Mesenchymal stem cell (in vitro differentiated cells and primary cell): ENCODE results near the gene TM7SF2.

Source experiments
- DNase-seq: peaks from one replicate; pipeline ENCODE4 v3.0.0-alpha.2; 2013
- H2AFZ ChIP-seq: one replicate; pipeline ENCODE4 v1.6.1; 2013; ENCODE audit warnings: low read depth, mild to moderate bottlenecking, control low read depth, inconsistent platforms, low read length, moderate library complexity
- H2AK5ac ChIP-seq: 2 replicates; pipeline ENCODE4 v1.6.1; 2013; ENCODE audit warnings: low read length, moderate library complexity, mild to moderate bottlenecking, inconsistent platforms; ENCODE audit not compliant: severe bottlenecking
- H2BK120ac ChIP-seq: one replicate; pipeline ENCODE4 v1.6.1; 2013; ENCODE audit warnings: low read depth, mild to moderate bottlenecking, inconsistent platforms, low read length, moderate library complexity
- H2BK12ac ChIP-seq, 2 experiments: one replicate each; pipeline ENCODE4 v1.6.1; 2013; ENCODE audit warnings: inconsistent platforms in 2 of 2, low read length in 2 of 2, mild to moderate bottlenecking in 2 of 2, moderate library complexity in 2 of 2, control low read depth in 1 of 2
- H2BK15ac ChIP-seq: one replicate; pipeline ENCODE4 v1.6.1; 2013; ENCODE audit warnings: mild to moderate bottlenecking, low read depth, inconsistent platforms; ENCODE audit not compliant: poor library complexity, severe bottlenecking
- H2BK5ac ChIP-seq: 2 replicates; pipeline ENCODE4 v1.6.1; 2013; ENCODE audit warnings: low read depth, mild to moderate bottlenecking, low read length, control low read depth, inconsistent platforms; ENCODE audit not compliant: poor library complexity, severe bottlenecking
- H3K14ac ChIP-seq, 2 experiments: one replicate each; pipeline ENCODE4 v1.6.1; 2013; ENCODE audit warnings: inconsistent platforms in 2 of 2, low read length in 2 of 2, control low read depth in 1 of 2, mild to moderate bottlenecking in 1 of 2, moderate library complexity in 1 of 2
- H3K18ac ChIP-seq, 2 experiments: one replicate each; pipeline ENCODE4 v1.6.1; 2013; ENCODE audit warnings: inconsistent platforms in 2 of 2, low read length in 2 of 2, control low read depth in 1 of 2, low read depth in 1 of 2, mild to moderate bottlenecking in 1 of 2
- H3K23ac ChIP-seq, 2 experiments: one replicate each; pipeline ENCODE4 v1.6.1; 2013; ENCODE audit warnings: inconsistent platforms in 2 of 2, low read length in 2 of 2, mild to moderate bottlenecking in 2 of 2, moderate library complexity in 2 of 2, control low read depth in 1 of 2
- H3K27ac ChIP-seq: 2 replicates; pipeline ENCODE4 v1.5.1; 2013; ENCODE audit warnings: mild to moderate bottlenecking, moderate library complexity, low read length, control low read depth, inconsistent platforms; ENCODE audit not compliant: poor library complexity, severe bottlenecking
- H3K27me3 ChIP-seq, 2 experiments: 2 replicates each; pipeline versions ENCODE4 v1.6.1 to v1.7.0; 2013; ENCODE audit warnings: low read length in 2 of 2, mild to moderate bottlenecking in 2 of 2, moderate library complexity in 2 of 2, control low read depth in 1 of 2, inconsistent platforms in 1 of 2; ENCODE audit not compliant: control insufficient read depth in 1 of 2, insufficient read depth in 1 of 2
- H3K36me3 ChIP-seq, 2 experiments: 2 replicates each; pipeline versions ENCODE4 v1.6.1 to v1.7.0; 2013; ENCODE audit warnings: low read length in 2 of 2, control low read depth in 1 of 2, inconsistent platforms in 1 of 2, low read depth in 1 of 2, mild to moderate bottlenecking in 1 of 2; ENCODE audit not compliant: insufficient read depth in 2 of 2, control insufficient read depth in 1 of 2
- H3K4ac ChIP-seq, 2 experiments: one replicate each; pipeline ENCODE4 v1.6.1; 2013; ENCODE audit warnings: inconsistent platforms in 2 of 2, low read length in 2 of 2, mild to moderate bottlenecking in 2 of 2, moderate library complexity in 2 of 2, control low read depth in 1 of 2, low read depth in 1 of 2
- H3K4me1 ChIP-seq: 2 replicates; pipeline ENCODE4 v1.6.1; 2013; ENCODE audit warnings: low read depth, low read length, control low read depth; ENCODE audit not compliant: control insufficient read depth, insufficient read depth
- H3K4me2 ChIP-seq: 2 replicates; pipeline ENCODE4 v1.6.1; 2013; ENCODE audit warnings: low read length, mild to moderate bottlenecking, inconsistent platforms; ENCODE audit not compliant: poor library complexity, severe bottlenecking
- H3K4me3 ChIP-seq, 2 experiments: 2 replicates each; pipeline versions ENCODE4 v1.5.1 to v1.7.0; 2013; ENCODE audit warnings: low read length in 2 of 2, mild to moderate bottlenecking in 2 of 2, control low read depth in 1 of 2, low read depth in 1 of 2; ENCODE audit not compliant: insufficient read depth in 1 of 2
- H3K79me1 ChIP-seq: replicated peaks from 2 replicates; pipeline ENCODE4 v1.6.1; 2013; ENCODE audit warnings: mild to moderate bottlenecking, control low read depth, low read length, inconsistent platforms; ENCODE audit not compliant: poor library complexity, severe bottlenecking
- H3K9ac ChIP-seq: 2 replicates; pipeline ENCODE4 v1.7.0; 2013; ENCODE audit warnings: mild to moderate bottlenecking, low read length, moderate library complexity
- H3K9me3 ChIP-seq: 2 replicates; pipeline ENCODE4 v1.7.0; 2013; ENCODE audit warnings: mild to moderate bottlenecking, low read length; ENCODE audit not compliant: control insufficient read depth
- H4K8ac ChIP-seq: one replicate; pipeline ENCODE4 v1.6.1; 2013; ENCODE audit warnings: inconsistent platforms, mild to moderate bottlenecking, low read length, moderate library complexity
- H4K91ac ChIP-seq: one replicate; pipeline ENCODE4 v1.6.1; 2013; ENCODE audit warnings: mild to moderate bottlenecking, low read length, inconsistent platforms
- WGBS: methylation state at CpG from one replicate; pipeline ENCODE4 v1.1.7; 2013; ENCODE audit warnings: mixed read lengths; 5-methylcytosine and 5-hydroxymethylcytosine counted together

TM7SF2 gene

DNA sequence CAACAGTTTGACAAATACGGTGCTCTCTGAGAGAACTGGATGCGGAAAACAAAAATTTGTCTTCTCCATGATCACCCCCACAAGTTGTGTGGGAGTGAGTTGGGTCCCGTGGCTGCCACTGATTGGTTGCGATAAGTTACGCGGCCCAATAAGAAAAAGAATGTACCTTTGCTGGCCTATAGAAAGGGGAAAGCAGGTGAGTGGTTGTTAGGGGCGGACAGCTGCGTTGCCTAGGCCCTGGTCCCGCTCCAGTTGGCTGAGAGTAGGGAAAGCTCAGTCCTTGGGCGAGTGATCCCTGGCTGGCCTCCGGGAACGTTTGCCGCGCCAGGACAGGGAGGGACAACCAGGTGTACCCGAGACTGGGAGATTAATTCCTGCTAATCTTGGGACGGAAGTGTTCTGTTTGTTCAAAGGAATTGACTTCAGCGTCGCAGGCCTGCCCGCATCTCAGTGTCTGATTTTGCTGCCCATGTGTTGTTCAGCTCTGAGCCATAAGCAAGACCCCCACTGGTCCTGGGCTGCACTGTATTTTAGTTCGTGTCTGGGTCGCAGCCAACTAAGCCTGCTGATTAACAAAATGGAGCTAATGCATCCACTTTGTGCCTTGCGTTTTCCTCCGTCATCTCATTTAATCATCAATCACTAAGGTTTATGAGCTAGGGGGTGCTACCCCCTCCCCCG, 23.4 kb downstream of the TM7SF2 start:
- no peak overlapping the region for H3K23ac ChIP-seq
- H3K18ac ChIP-seq: peak overlapping the region; percentile 13 to 88
- H3K4me1 ChIP-seq: peaks cover 23% of the 10 kb centered on the region
- H3K4me2 ChIP-seq: peak overlapping the region; percentile 91
- peak overlapping the region; percentile 94 for H3K27ac ChIP-seq
- H3K27me3 ChIP-seq: no peaks in the 10 kb centered on the region
- peak overlapping the region in 1 of 2 experiments; percentile 7 for H2BK12ac ChIP-seq
- peak overlapping the region; percentile 48 to 93 for H3K4me3 ChIP-seq
- peak overlapping the region; percentile 99 for H3K9ac ChIP-seq
- no peak overlapping the region for H2BK120ac ChIP-seq
- H3K4ac ChIP-seq: peak overlapping the region; percentile 72 to 78
- DNase-seq: peak; percentile 98
- H2AFZ ChIP-seq: peak overlapping the region; percentile 16
- H4K8ac ChIP-seq: peak overlapping the region; percentile 93
- WGBS: 6% methylated on average over 24 of the region's 24 CpGs
- peak overlapping the region; percentile 9 for H2AK5ac ChIP-seq
- H3K79me1 ChIP-seq: peaks cover 16% of the 10 kb centered on the region
- H2BK5ac ChIP-seq: peak overlapping the region; percentile 92
- no peak overlapping the region for H2BK15ac ChIP-seq
- H3K9me3 ChIP-seq: no peaks in the 10 kb centered on the region
- H3K14ac ChIP-seq: peak overlapping the region in 1 of 2 experiments; percentile 12
- H4K91ac ChIP-seq: peak overlapping the region; percentile 76
- peaks cover 28 to 29% of the 10 kb centered on the region in 2 experiments for H3K36me3 ChIP-seq

DNA sequence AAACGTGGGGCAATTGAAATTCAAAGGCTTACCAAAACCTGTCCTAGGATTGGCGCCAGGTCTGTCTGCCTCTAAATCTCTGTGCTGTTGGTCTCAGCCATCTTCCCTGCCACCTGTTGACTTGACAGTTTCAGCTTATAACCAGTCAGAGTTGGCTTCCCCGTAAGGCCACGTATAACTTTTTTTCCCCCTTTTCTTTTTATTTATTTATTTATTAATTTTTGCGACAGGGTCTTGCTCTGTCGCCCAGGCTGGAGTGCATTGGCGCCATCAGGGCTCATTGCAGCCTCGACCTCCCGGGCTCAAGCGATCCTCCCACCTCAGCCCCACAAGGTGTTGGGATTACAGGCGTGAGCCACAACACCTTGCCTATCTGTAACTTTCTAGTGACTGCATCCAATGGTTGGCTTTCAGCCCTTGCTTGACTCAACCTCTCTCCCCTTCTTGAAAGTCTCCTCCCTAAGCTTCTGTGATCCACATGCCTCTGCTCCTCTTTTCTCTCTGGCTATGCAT, 24.0 kb downstream of the TM7SF2 start:
- Histone ChIP-seq H3K9ac (peak overlapping the region; percentile 99), H2BK15ac (no peak overlapping the region), H2BK12ac (no peak overlapping the region), H3K4ac (no peak overlapping the region), H4K91ac (no peak overlapping the region), H3K4me1 (peaks cover 23% of the 10 kb centered on the region), H3K27ac (no peak overlapping the region), H3K9me3 (no peaks in the 10 kb centered on the region), H3K79me1 (peaks cover 14% of the 10 kb centered on the region), H3K4me2 (peak overlapping the region; percentile 91), H3K27me3 (no peaks in the 10 kb centered on the region), H4K8ac (peak overlapping the region; percentile 93), H3K18ac (no peak overlapping the region), H2AK5ac (no peak overlapping the region), H3K36me3 (peaks cover 22 to 24% of the 10 kb centered on the region in 2 experiments), H3K14ac (no peak overlapping the region), H2BK120ac (no peak overlapping the region), H2BK5ac (no peak overlapping the region), H3K4me3 (peak overlapping the region in 1 of 2 experiments; percentile 93), H3K23ac (no peak overlapping the region), H2AFZ (no peak overlapping the region)
- 63% methylated on average over 11 of the region's 11 CpGs for WGBS
- no peak for DNase-seq

DNA sequence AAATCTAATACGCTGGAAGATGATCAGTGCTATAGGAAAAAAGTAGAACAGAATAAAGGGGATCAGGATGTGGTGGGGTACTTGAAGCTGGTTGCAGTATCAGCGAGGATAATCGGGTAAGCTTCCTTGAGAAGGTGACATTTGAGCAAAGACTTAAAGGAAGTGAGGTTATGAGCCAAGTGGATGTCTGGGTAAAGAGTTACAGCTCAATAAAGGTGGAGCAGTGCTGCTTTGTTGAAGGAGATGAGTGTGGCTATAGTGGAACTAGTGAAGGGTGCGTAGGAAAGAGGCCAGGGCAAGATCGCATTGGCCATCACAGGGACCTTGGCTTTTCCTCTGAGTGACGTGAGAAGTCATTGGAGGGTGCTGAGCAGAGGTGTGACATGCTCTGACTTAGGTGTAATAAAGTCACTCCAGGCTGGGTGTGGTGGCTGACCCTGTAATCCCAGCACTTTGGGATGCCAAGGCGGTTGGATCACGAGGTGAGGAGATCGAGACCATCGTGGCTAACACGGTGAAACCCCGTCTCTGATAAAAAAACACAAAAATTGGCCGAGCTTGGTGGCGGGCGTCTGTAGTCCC, 24.9 kb downstream of the TM7SF2 start:
- H2BK15ac ChIP-seq: no peak overlapping the region

DNA sequence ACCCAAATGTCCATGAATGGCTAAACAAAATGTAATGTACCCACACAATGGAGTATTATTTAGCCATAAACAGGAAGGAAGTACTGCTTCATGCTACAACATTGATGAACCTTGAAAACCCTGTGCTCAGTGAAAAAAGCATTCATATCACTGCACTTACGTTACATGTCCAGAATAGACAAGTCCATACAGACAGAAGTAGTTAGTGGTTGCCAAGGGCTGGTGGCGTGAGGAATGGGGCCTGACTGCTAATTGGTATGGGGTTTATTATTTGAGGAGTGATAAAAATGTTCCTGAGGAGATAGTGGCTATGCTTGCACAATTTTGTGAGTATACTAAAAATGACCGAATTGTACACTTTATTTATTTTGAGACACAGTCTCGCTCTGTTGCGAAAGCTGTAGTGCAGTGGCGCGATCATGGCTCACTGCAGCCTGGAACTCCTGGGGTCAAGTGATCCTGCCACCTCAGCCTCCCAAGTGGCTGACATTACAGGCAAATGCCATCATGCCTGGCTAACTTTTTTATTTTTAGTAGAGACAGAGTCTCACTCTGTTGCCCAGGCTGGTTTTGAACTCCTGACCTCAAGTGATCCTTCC, 30.3 kb downstream of the TM7SF2 start:
- WGBS: 81% methylated on average over 6 of the region's 7 CpGs
- Histone ChIP-seq H3K36me3 (no peaks in the 10 kb centered on the region), H3K18ac (no peak overlapping the region), H2BK5ac (no peak overlapping the region), H3K4me1 (peaks cover 1% of the 10 kb centered on the region), H4K8ac (no peak overlapping the region), H4K91ac (no peak overlapping the region), H3K9me3 (peaks cover under 1% of the 10 kb centered on the region), H3K79me1 (no peaks in the 10 kb centered on the region), H3K27me3 (peaks cover 5 to 8% of the 10 kb centered on the region in 2 experiments), H3K9ac (no peak overlapping the region), H3K4me2 (no peak overlapping the region), H3K14ac (no peak overlapping the region), H2BK15ac (no peak overlapping the region), H2BK12ac (no peak overlapping the region), H3K27ac (no peak overlapping the region), H3K4ac (no peak overlapping the region), H2AK5ac (no peak overlapping the region), H2BK120ac (no peak overlapping the region), H3K23ac (no peak overlapping the region), H3K4me3 (no peak overlapping the region), H2AFZ (no peak overlapping the region)
- DNase-seq: peak; percentile 18

More for the DNA sequence above, 24.9 kb downstream of the TM7SF2 start:
- Histone ChIP-seq H2AK5ac (no peak overlapping the region), H2BK5ac (no peak overlapping the region), H2AFZ (no peak overlapping the region), H3K4me1 (peaks cover 23% of the 10 kb centered on the region), H3K79me1 (peaks cover 8% of the 10 kb centered on the region), H3K27me3 (peaks cover 0 to 5% of the 10 kb centered on the region in 2 experiments), H2BK12ac (peak overlapping the region in 1 of 2 experiments; percentile 35), H3K4me3 (no peak overlapping the region), H3K23ac (no peak overlapping the region), H2BK120ac (no peak overlapping the region), H3K9ac (no peak overlapping the region), H3K4me2 (no peak overlapping the region), H4K8ac (no peak overlapping the region), H3K4ac (no peak overlapping the region), H3K27ac (no peak overlapping the region), H4K91ac (no peak overlapping the region), H3K14ac (no peak overlapping the region), H3K36me3 (peaks cover 12 to 15% of the 10 kb centered on the region in 2 experiments), H3K18ac (no peak overlapping the region), H3K9me3 (no peaks in the 10 kb centered on the region)
- 86% methylated on average over 15 of the region's 15 CpGs for WGBS
- DNase-seq: no peak
